Measurements from ENCODE around the gene NELFE. TPM values are rescaled to one million over a fixed set of nuclear protein-coding genes. Genes with fewer than 3 reads are reported as not detected.

Gene NELFE
- total and polyA plus RNA-seq, 7 donors: 44.3 to 86.9 (median 49.4) TPM

DNA sequence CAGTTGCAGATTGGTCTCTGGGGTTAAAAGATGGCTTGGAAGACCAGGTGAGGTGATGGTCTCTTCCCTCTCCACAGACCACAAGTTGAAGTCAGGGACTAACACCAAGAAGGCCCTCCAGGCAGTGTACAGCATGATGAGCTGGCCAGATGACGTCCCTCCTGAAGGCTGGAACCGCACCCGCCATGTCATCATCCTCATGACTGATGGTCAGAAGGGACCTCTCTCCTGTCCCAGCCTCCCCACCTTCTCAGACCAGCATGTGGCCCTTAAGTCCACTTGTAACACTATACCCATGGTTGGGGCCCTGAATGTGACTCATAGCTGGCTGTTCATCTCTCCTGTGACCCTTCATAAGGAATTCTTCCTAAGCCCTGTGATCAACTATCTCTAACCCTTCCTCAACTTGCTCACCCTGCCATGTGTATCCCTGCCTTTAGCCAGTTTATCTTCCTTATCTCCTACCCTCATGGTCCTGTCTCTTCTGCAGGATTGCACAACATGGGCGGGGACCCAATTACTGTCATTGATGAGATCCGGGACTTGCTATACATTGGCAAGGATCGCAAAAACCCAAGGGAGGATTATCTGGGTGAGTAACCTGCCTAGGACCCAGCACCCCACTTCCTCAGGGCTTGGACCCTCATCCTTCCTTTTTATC is 9.9 kb downstream of the NELFE start:
- Histone ChIP-seq H3K27me3 (ENCODE audit: insufficient read depth in 3 of 3, low read length in 2 of 3) (peaks cover 0 to 12% (median 0%) of the 10 kb centered on the region in 3 donors), H3K4me1 (no peaks in the 10 kb centered on the region), H3K36me3 (ENCODE audit: insufficient read depth in 1 of 2, low read depth in 1 of 2) (peaks cover 0 to 30% of the 10 kb centered on the region in 2 donors), H3K4me3 (no peak overlapping the region), H3K9me3 (no peaks in the 10 kb centered on the region), H3K27ac (no peak overlapping the region)
- intact Hi-C loops (cut with DNase I): no loop called here
- ATAC-seq: peak in 2 of 4 donors; percentile 15 to 29
- DNase-seq: no peak
- 80 to 82% (median 82%) methylated on average over 6 of the region's 6 CpGs for WGBS, 3 donors
- TF ChIP-seq, protein P1, sequence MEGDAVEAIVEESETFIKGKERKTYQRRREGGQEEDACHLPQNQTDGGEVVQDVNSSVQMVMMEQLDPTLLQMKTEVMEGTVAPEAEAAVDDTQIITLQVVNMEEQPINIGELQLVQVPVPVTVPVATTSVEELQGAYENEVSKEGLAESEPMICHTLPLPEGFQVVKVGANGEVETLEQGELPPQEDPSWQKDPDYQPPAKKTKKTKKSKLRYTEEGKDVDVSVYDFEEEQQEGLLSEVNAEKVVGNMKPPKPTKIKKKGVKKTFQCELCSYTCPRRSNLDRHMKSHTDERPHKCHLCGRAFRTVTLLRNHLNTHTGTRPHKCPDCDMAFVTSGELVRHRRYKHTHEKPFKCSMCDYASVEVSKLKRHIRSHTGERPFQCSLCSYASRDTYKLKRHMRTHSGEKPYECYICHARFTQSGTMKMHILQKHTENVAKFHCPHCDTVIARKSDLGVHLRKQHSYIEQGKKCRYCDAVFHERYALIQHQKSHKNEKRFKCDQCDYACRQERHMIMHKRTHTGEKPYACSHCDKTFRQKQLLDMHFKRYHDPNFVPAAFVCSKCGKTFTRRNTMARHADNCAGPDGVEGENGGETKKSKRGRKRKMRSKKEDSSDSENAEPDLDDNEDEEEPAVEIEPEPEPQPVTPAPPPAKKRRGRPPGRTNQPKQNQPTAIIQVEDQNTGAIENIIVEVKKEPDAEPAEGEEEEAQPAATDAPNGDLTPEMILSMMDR (IDR thresholded peaks at IDR 0.05): no peak

DNA sequence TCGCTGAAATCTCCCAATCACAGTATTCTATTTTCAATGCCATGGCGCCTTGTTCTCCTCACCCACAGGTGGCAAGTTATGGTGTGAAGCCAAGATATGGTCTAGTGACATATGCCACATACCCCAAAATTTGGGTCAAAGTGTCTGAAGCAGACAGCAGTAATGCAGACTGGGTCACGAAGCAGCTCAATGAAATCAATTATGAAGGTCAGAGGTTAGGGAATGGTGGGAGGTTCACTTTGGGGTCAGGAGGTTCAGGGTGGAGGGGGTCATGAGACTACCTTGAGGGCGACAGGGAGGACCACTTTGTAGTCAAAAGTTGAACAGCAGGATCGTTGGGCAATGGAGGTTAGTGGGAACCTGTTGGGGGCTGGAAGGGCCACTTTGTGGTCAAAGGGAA is 10.5 kb downstream of the NELFE start:
- DNase-seq (no peak), ATAC-seq (no peak)
- Histone ChIP-seq H3K4me3 (no peak overlapping the region), H3K27me3 (ENCODE audit: insufficient read depth in 3 of 3, low read length in 2 of 3) (peaks cover 0 to 17% (median 0%) of the 10 kb centered on the region in 3 donors), H3K9me3 (no peaks in the 10 kb centered on the region), H3K36me3 (ENCODE audit: insufficient read depth in 1 of 2, low read depth in 1 of 2) (peaks cover 0 to 24% of the 10 kb centered on the region in 2 donors), H3K27ac (no peak overlapping the region), H3K4me1 (no peaks in the 10 kb centered on the region)
- TF ChIP-seq, protein P1 (IDR thresholded peaks at IDR 0.05): no peak
- 73 to 76% (median 73%) methylated on average over 5 of the region's 5 CpGs for WGBS, 3 donors
- intact Hi-C loops (cut with DNase I): no loop called here

DNA sequence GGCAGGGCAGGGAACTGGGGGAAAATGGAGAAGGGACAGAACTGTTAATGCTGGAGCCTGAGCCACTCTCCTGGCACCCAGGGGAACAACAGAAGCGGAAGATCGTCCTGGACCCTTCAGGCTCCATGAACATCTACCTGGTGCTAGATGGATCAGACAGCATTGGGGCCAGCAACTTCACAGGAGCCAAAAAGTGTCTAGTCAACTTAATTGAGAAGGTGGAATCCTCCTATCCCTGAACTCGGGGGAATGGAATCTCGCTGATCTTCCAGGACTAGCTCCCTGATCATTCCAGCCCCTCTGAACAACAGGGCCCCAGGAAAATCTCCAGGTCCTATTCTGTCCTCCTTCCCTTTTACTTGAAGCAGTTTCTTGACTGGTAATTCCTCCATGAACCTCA is 10.9 kb downstream of the NELFE start:
- ATAC-seq: no peak
- H3K36me3 ChIP-seq (ENCODE audit: insufficient read depth in 1 of 2, low read depth in 1 of 2): peaks cover 0 to 20% of the 10 kb centered on the region in 2 donors
- no peaks in the 10 kb centered on the region for H3K9me3 ChIP-seq
- H3K4me1 ChIP-seq: no peaks in the 10 kb centered on the region
- intact Hi-C loops (cut with DNase I): no loop called here
- peaks cover 0 to 21% (median 0%) of the 10 kb centered on the region in 3 donors for H3K27me3 ChIP-seq (ENCODE audit: insufficient read depth in 3 of 3, low read length in 2 of 3)
- H3K27ac ChIP-seq: no peak overlapping the region
- TF ChIP-seq, protein P1 (IDR thresholded peaks at IDR 0.05): no peak
- no peak for DNase-seq
- WGBS, 3 donors: 74 to 82% (median 79%) methylated on average over 4 of the region's 4 CpGs
- H3K4me3 ChIP-seq: no peak overlapping the region

DNA sequence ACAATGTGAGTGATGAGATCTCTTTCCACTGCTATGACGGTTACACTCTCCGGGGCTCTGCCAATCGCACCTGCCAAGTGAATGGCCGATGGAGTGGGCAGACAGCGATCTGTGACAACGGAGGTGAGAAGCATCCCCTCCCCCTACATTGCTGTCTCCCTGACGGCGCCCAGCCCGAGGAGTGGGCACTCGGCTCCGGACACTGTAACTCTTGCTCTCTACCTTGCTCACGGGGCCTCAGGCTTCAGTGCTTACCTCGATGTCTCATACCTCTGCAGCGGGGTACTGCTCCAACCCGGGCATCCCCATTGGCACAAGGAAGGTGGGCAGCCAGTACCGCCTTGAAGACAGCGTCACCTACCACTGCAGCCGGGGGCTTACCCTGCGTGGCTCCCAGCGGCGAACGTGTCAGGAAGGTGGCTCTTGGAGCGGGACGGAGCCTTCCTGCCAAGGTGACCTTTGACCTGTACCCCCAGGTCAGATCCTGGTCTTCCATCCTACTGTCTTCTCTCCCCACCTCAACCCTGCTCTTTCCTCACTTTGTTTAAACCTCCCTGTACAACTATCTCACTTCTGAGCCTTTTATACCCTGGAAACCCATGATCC is 11.6 kb downstream of the NELFE start:
- no peak for DNase-seq
- intact Hi-C loops (cut with DNase I): no loop called here
- no peaks in the 10 kb centered on the region for H3K9me3 ChIP-seq
- 82 to 83% (median 83%) methylated on average over 24 of the region's 24 CpGs for WGBS, 3 donors
- H3K27ac ChIP-seq: no peak overlapping the region
- peaks cover 0 to 13% of the 10 kb centered on the region in 2 donors for H3K36me3 ChIP-seq (ENCODE audit: insufficient read depth in 1 of 2, low read depth in 1 of 2)
- H3K4me1 ChIP-seq: no peaks in the 10 kb centered on the region
- TF ChIP-seq, protein P1 (IDR thresholded peaks at IDR 0.05): no peak
- H3K4me3 ChIP-seq: no peak overlapping the region
- peaks cover 0 to 28% (median 0%) of the 10 kb centered on the region in 3 donors for H3K27me3 ChIP-seq (ENCODE audit: insufficient read depth in 3 of 3, low read length in 2 of 3)
- ATAC-seq: no peak

All from psoas muscle (tissue), 8 donors.